Left lung (tissue), 10 donors: ENCODE data around the gene C11orf98. TPM values are rescaled to one million over a fixed set of nuclear protein-coding genes. Genes with fewer than 3 reads are reported as not detected.

ENCODE experiments used
- ATAC-seq: fragments of 200-7000 bp; cut with Tn5 transposase; one replicate; pipeline ENCODE4 v1.9.1; 2020; ENCODE audit warnings: moderate library complexity
- DNase-seq, 4 donors: peaks; one replicate each; pipeline ENCODE4 v3.0.0-alpha.2; 2013 to 2020
- H3K27ac ChIP-seq, 2 donors: fragments of 200-600 bp; sonication (generic) in 1 of 2; one replicate each; pipeline versions ENCODE4 v1.5.0 to v1.8.0; 2020 to 2021
- H3K27me3 ChIP-seq, 2 donors: fragments of 200-600 bp; sonication (generic) in 1 of 2; one replicate each; pipeline versions ENCODE4 v1.5.0 to v1.8.0; 2020 to 2021
- H3K36me3 ChIP-seq, 2 donors: fragments of 200-600 bp; sonication (generic) in 1 of 2; one replicate each; pipeline versions ENCODE4 v1.5.0 to v1.8.0; 2020 to 2021
- H3K4me1 ChIP-seq, 2 donors: fragments of 200-600 bp; one replicate each; pipeline ENCODE4 v1.8.0; 2021
- H3K4me3 ChIP-seq, 2 donors: fragments of 200-600 bp; sonication (generic) in 1 of 2; one replicate each; pipeline versions ENCODE4 v1.5.0 to v1.8.0; 2020 to 2021; ENCODE audit warnings: mild to moderate bottlenecking in 1 of 2
- H3K9me3 ChIP-seq, 2 donors: fragments of 200-600 bp; sonication (generic) in 1 of 2; one replicate each; pipeline versions ENCODE4 v1.5.0 to v1.8.0; 2020 to 2021
- CTCF ChIP-seq, 2 donors: fragments of 200-600 bp; sonication (generic) in 1 of 2; IDR thresholded peaks; one replicate each; pipeline versions ENCODE4 v1.5.0 to v1.8.0; 2021; ENCODE audit warnings: antibody characterized with exemption in 2 of 2
- intact Hi-C, 2 donors: fragments of 100-400 bp; cut with DNase I; formaldehyde crosslinking; loops; one replicate each; pipeline versions ENCODE4 v1.11.2 to v1.14.2; 2022
- polyA plus RNA-seq, 6 donors: library from polyadenylated mRNA; unstranded; fragments of 120-200 nt; gene quantifications; one replicate each; pipeline ENCODE4 v1.2.1, GENCODE V29; 2013; ENCODE audit not compliant: insufficient read length in 6 of 6
- total RNA-seq, 2 donors: library from RNA; stranded (reverse); fragmentation: NEBNext Ultra II Directional; extraction: Animal tissue kit (Norgen Biotek cat#: 25700); gene quantifications; one replicate each; pipeline ENCODE4 v1.2.1, GENCODE V29; 2021
- donor health status: DM: no; HTN: yes; CAD: no.
- donor health status: DM: no; HTN: no; CAD: no.

The C11orf98 gene
- total and polyA plus RNA-seq, 8 donors: 42.6 to 65.5 (median 51.1) TPM

GRCh38 chr11:62645671-62645945 is 19.4 kb downstream of the C11orf98 start:
- intact Hi-C loops: no loop called here
- Histone ChIP-seq H3K4me3 (peak overlapping the region; percentile 94 to 100), H3K36me3 (peaks cover 0 to 46% of the 10 kb centered on the region in 2 donors), H3K27ac (peak overlapping the region; percentile 83 to 91), H3K27me3 (no peaks in the 10 kb centered on the region), H3K9me3 (no peaks in the 10 kb centered on the region), H3K4me1 (peaks cover 16 to 29% of the 10 kb centered on the region in 2 donors)
- DNase-seq: no peak
- no peak for ATAC-seq
- no peak for TF ChIP-seq CTCF (IDR thresholded peaks at IDR 0.05)

GRCh38 chr11:62644220-62644619 is 20.8 kb downstream of the C11orf98 start:
- ATAC-seq (no peak), DNase-seq (no peak)
- H3K36me3 ChIP-seq: peaks cover 0 to 37% of the 10 kb centered on the region in 2 donors
- no peaks in the 10 kb centered on the region for H3K27me3 ChIP-seq
- H3K27ac ChIP-seq: no peak overlapping the region
- H3K9me3 ChIP-seq: no peaks in the 10 kb centered on the region
- no peak overlapping the region for H3K4me3 ChIP-seq
- peaks cover 16 to 34% of the 10 kb centered on the region in 2 donors for H3K4me1 ChIP-seq
- TF ChIP-seq CTCF (IDR thresholded peaks at IDR 0.05): no peak
- intact Hi-C loops: no loop called here

GRCh38 chr11:62632492-62632891 is 32.5 kb downstream of the C11orf98 start:
- DNase-seq: no peak
- Histone ChIP-seq H3K4me1 (no peaks in the 10 kb centered on the region), H3K27me3 (no peaks in the 10 kb centered on the region), H3K27ac (no peak overlapping the region), H3K4me3 (no peak overlapping the region), H3K36me3 (peaks cover 4 to 100% of the 10 kb centered on the region in 2 donors), H3K9me3 (no peaks in the 10 kb centered on the region)
- no peak for ATAC-seq
- no peak for TF ChIP-seq CTCF (IDR thresholded peaks at IDR 0.05)
- intact Hi-C loops: no loop called here

GRCh38 chr11:62627713-62628112 is 37.3 kb downstream of the C11orf98 start:
- intact Hi-C loops: no loop called here
- TF ChIP-seq CTCF (IDR thresholded peaks at IDR 0.05): no peak
- Histone ChIP-seq H3K27me3 (no peaks in the 10 kb centered on the region), H3K4me3 (no peak overlapping the region), H3K4me1 (peaks cover 0 to under 1% of the 10 kb centered on the region in 2 donors), H3K36me3 (peaks cover 8 to 82% of the 10 kb centered on the region in 2 donors), H3K9me3 (no peaks in the 10 kb centered on the region), H3K27ac (no peak overlapping the region)
- DNase-seq: no peak
- ATAC-seq: no peak

GRCh38 chr11:62622476-62623089 is 42.4 kb downstream of the C11orf98 start:
- Histone ChIP-seq H3K27me3 (no peaks in the 10 kb centered on the region), H3K4me3 (peak overlapping the region in 1 of 2 donors; percentile 82), H3K27ac (peak overlapping the region; percentile 90 to 92), H3K36me3 (peaks cover 5 to 31% of the 10 kb centered on the region in 2 donors), H3K9me3 (no peaks in the 10 kb centered on the region), H3K4me1 (peaks cover 11 to 27% of the 10 kb centered on the region in 2 donors)
- no peak for TF ChIP-seq CTCF (IDR thresholded peaks at IDR 0.05)
- ATAC-seq: no peak
- intact Hi-C loops: no loop called here
- DNase-seq: no peak
